NCI-H2196 treated with DMSO at 0.1 percent for 48 hours (cell line): Measurements from ENCODE around the gene ISYNA1.

Experiments
- DNase-seq: peaks from one replicate; lab custom pipeline; 2025; ENCODE audit not compliant: unreplicated experiment; lab: John Stamatoyannopoulos, UW

ISYNA1 gene

GRCh38 chr19:18397242-18398202, 40.4 kb downstream of the ISYNA1 start, which contains the start of gene LRRC25:
LRRC25 (minus strand) TSS chr19:18397622; CDS start chr19:18396963, 659 bp downstream.
- DNase-seq, result no peak

DNA sequence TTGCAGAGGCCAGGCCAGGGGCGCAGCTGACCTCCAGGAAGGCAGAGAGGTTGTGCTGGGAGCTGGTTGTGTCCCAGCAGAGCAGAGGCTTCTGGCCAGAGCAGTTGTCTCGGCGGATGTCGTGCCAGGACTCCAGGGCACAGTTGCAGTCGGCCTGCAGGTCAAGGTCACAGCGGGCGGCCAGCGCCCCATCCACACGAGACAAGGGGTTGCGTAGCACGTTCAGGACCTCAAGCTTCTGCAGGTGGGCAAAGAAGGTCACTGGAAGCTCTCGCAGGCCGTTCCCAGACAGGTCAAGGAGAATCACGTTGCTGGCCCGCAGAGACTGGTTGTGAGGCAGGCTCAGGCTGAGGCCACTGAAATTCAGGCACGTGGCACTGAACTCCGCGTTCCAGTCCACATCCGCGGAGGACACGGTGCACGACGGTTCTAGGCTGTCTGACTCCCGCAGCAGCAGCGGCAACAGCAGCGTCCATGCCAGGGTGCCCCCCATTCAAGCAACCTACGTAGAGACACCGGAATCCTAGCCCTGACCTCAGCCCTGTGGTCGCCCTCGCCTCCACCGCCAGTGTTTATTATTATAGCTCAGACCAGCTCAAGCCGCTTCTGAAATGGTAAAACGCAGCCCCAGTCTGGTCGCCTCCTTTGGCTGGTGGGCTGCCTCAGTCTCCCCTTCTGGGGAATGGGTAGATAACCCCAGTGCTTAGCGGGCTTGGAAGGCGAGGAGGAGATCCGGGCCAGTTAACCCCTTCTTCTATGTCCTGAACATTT, 41.3 kb downstream of the ISYNA1 start:
- no peak for DNase-seq

DNA sequence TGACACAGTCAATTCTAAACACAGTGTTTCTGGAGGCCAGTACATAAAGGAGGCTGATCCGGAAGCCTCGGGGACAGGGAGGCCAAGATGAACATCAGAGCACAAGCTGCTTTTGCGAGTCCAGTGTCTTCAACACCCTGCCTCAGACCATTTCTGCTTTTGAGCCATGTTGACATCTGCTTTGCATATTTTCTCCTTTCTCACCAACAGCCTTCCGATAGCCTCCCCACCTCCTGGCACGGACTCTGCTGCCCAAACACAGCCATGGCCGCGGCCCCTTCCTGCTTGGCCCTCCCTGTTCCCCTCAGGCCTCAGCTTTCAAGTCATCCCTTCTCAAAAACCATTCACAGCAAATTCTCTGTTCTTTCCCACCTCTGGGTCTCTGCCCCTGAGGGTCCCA, 44.1 kb downstream of the ISYNA1 start:
- DNase-seq, result no peak

DNA sequence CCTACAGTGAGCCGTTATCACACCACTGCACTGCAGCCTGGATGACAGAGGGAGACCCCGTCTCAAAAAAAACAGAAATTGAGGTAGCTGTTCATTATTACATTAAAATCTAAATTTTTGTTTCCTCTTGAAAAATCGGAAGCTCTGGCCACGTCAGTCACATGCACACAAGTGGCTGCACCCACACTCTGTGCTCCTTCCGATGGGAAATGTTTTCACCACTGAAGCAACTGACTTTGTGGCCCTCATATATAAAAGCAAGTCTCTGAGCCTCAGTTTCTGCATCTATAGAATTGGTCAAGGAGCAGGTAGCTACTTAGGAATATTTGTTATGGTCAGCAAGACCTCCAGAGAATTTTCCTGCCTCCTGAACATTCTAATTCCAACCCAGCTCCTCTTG, 45.0 kb downstream of the ISYNA1 start:
- DNase-seq, result no peak

GRCh38 chr19:18392417-18392816, 45.5 kb downstream of the ISYNA1 start:
- no peak for DNase-seq

DNA sequence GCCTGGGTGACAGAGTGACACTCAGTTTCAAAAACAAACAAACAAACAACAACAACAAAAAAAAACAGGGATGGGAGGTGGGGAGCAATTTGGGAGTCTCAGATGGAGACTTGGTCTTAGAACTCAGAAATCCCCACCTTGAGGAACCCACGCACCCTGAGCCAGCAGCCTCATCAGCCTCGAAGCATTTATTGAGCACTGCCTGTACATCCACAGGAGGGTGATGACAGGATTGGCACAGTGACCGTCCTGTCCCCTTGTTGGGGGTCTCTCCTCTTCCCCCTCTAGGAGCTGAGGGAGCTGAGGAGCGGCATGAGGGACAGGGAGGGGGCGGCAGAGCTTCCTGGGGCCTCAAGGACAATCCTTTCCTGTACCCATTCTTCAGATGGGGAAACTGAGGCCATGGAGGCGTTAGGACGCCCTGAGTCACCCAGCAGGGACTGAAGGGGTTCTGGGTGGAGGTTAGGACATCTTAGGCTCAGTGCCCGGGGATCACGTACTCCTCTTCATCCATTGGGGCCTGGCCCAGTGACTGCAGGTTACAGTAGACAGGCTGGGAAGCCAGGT, 46.3 kb downstream of the ISYNA1 start:
- DNase-seq, result no peak

- DNase-seq, result no peak
These were observed 47.6 kb downstream of the ISYNA1 start for GRCh38 chr19:18390065-18390907.

- no peak for DNase-seq
These were observed 48.2 kb downstream of the ISYNA1 start for GRCh38 chr19:18389726-18390064.

DNA sequence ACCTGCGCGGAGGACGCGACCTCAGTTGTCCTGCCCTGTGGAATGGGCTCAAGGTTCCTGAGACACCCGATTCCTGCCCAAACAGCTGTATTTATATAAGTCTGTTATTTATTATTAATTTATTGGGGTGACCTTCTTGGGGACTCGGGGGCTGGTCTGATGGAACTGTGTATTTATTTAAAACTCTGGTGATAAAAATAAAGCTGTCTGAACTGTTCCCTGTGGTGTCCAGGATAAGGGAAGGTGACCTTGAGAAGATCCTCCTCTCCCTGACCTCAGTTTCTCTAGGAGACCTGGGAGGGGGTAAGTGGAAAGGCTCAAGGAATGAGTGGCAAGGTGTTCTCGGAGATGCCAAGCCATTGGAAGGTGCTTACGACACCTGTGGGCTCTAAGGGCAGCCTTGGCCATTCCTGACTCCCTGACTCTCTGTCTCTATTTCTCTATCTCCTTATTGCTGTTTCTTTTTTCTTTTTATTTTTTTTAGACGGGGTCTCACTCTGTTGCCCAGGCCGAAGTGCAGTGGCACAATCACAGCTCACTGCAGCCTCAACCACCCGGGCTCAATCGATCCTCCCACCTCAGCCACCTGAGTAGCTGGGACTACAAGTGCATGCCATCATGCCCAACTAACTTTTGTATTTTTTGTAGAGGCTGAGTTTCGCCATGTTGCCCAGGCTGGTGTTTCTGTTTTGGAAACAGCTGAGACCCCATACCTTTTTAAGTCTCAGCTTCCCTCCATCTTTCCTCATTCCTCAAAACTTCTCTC, 48.8 kb downstream of the ISYNA1 start:
- no peak for DNase-seq

- DNase-seq, result peak; percentile 91
These were observed 49.6 kb downstream of the ISYNA1 start for GRCh38 chr19:18388100-18388959.

DNA sequence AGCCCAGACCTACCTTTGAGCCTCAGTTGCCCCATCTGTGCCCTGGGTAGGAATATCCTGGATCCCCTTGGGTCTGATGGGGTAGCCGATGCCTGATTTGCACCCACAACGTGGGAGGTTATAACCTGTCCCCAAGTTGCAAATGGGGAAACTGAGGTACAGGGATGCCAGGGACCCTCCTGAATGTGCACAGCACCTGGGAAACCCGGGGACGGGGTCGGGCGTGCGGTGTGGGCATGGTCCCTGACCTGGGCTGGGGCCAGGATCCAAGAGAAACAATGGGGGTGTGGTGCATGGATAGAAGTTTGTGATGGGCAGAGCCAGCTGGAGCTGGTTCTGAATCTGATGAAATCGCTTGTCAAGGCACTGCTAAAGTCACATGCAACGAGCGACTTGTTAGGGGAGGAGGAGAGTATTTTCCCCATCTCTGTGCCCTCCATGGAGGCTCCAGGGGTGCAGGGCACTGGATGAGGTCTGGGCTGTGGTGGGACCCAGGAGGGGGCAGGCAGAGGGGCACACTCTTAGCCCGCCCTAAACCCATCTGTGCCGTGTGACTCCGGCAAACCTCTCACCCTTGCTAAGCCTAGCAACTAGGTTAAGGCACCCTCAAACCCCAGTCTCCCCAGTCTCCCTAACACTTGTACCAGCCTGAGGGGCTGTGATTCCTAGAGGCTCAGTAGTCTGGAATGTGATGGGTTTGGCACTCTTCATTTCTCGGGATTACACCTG, 51.2 kb downstream of the ISYNA1 start:
- no peak for DNase-seq

DNA sequence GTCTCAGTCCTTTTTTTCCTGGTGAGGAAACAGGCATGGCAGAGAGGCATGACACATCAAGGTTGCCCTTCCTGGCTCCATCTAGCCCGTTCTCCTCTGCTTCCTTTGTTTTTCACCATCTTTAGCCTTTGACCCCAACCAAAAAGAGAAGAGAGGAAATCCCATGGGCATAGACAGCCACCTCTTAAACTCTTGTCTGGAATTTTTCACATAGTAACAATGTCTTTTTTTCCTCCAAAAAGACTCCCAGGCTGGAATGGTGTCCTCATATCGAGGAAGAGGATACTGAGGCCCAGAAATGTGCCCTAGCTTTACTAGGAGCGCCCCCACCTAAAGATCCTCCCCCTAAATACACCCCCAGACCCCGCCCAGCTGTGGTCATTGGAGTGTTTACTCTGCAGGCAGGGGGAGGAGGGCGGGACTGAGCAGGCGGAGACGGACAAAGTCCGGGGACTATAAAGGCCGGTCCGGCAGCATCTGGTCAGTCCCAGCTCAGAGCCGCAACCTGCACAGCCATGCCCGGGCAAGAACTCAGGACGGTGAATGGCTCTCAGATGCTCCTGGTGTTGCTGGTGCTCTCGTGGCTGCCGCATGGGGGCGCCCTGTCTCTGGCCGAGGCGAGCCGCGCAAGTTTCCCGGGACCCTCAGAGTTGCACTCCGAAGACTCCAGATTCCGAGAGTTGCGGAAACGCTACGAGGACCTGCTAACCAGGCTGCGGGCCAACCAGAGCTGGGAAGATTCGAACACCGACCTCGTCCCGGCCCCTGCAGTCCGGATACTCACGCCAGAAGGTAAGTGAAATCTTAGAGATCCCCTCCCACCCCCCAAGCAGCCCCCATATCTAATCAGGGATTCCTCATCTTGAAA, 52.0 kb downstream of the ISYNA1 start, which contains the start of gene GDF15:
Gene GDF15 (plus strand): TSS at position 484 of the 868 bp plus-strand sequence. CDS start 32 bp downstream, at position 516.
- DNase-seq, result no peak

GRCh38 chr19:18385359-18385674, 52.6 kb downstream of the ISYNA1 start:
- DNase-seq, result no peak

DNA sequence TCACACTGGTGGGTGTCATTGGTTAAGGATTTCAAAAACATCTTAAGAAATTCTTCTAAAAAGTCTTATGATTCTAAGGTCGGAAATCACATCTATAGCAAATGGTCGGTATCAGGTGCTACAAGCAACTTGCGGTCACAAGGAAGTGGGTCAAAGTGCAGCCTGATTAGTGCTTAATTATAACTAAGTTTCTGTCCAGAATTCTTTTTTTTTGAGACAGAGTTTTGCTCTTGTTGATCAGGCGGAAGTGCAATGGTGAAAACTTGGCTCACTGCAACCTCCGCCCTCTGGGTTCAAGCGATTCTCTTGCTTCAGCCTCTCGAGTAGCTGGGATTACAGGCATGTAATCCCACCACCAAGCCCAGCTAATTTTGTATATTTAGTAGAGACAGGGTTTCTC, 53.2 kb downstream of the ISYNA1 start:
- no peak for DNase-seq
